ENCODE results near the gene PIM1. TPM values are rescaled to one million over a fixed set of nuclear protein-coding genes. Genes with fewer than 3 reads are reported as not detected.

Gene PIM1
- total RNA-seq, 1 donor from 2014 or later: 15.1 TPM

- no peak for DNase-seq (ENCODE audit: low spot score)
- Mint-ChIP-seq H3K36me3 (ENCODE audit: low read depth) (no peaks in the 10 kb centered on the region), H3K27me3 (ENCODE audit: low read depth) (no peaks in the 10 kb centered on the region), H3K4me1 (ENCODE audit: low read depth) (peaks cover 74% of the 10 kb centered on the region), H3K4me3 (ENCODE audit: unreplicated experiment) (no peak overlapping the region), H3K27ac (ENCODE audit: unreplicated experiment) (peak overlapping the region; percentile 98), H3K9me3 (ENCODE audit: low read depth) (no peaks in the 10 kb centered on the region)
- TF ChIP-seq CTCF (IDR thresholded peaks at IDR 0.05): no peak
Observed at GRCh38 chr6:37135835-37136694, 33.9 kb upstream of the PIM1 start.

- H3K4me1 Mint-ChIP-seq (ENCODE audit: low read depth): peaks cover 74% of the 10 kb centered on the region
- no peaks in the 10 kb centered on the region for H3K27me3 Mint-ChIP-seq (ENCODE audit: low read depth)
- no peaks in the 10 kb centered on the region for H3K9me3 Mint-ChIP-seq (ENCODE audit: low read depth)
- no peak for DNase-seq (ENCODE audit: low spot score)
- H3K4me3 Mint-ChIP-seq (ENCODE audit: unreplicated experiment): peak overlapping the region; percentile 64
- no peak for TF ChIP-seq CTCF (IDR thresholded peaks at IDR 0.05)
- no peaks in the 10 kb centered on the region for H3K36me3 Mint-ChIP-seq (ENCODE audit: low read depth)
- H3K27ac Mint-ChIP-seq (ENCODE audit: unreplicated experiment): peak overlapping the region; percentile 100
Observed at GRCh38 chr6:37136821-37137200, 33.1 kb upstream of the PIM1 start.

- H3K27me3 Mint-ChIP-seq (ENCODE audit: low read depth): no peaks in the 10 kb centered on the region
- no peaks in the 10 kb centered on the region for H3K36me3 Mint-ChIP-seq (ENCODE audit: low read depth)
- peak overlapping the region; percentile 64 for H3K4me3 Mint-ChIP-seq (ENCODE audit: unreplicated experiment)
- peaks cover 77% of the 10 kb centered on the region for H3K4me1 Mint-ChIP-seq (ENCODE audit: low read depth)
- H3K9me3 Mint-ChIP-seq (ENCODE audit: low read depth): no peaks in the 10 kb centered on the region
- no peak for TF ChIP-seq CTCF (IDR thresholded peaks at IDR 0.05)
- H3K27ac Mint-ChIP-seq (ENCODE audit: unreplicated experiment): peak overlapping the region; percentile 100
- no peak for DNase-seq (ENCODE audit: low spot score)
Observed at GRCh38 chr6:37137201-37138090, 32.5 kb upstream of the PIM1 start.

GRCh38 chr6:37138856-37139229, 31.1 kb upstream of the PIM1 start:
- no peak for DNase-seq (ENCODE audit: low spot score)
- no peak for TF ChIP-seq CTCF (IDR thresholded peaks at IDR 0.05)
- H3K9me3 Mint-ChIP-seq (ENCODE audit: low read depth): no peaks in the 10 kb centered on the region
- H3K4me1 Mint-ChIP-seq (ENCODE audit: low read depth): peaks cover 83% of the 10 kb centered on the region
- H3K4me3 Mint-ChIP-seq (ENCODE audit: unreplicated experiment): no peak overlapping the region
- no peaks in the 10 kb centered on the region for H3K36me3 Mint-ChIP-seq (ENCODE audit: low read depth)
- no peaks in the 10 kb centered on the region for H3K27me3 Mint-ChIP-seq (ENCODE audit: low read depth)
- peak overlapping the region; percentile 100 for H3K27ac Mint-ChIP-seq (ENCODE audit: unreplicated experiment)

GRCh38 chr6:37139230-37139962, 30.6 kb upstream of the PIM1 start:
- Mint-ChIP-seq H3K9me3 (ENCODE audit: low read depth) (no peaks in the 10 kb centered on the region), H3K27ac (ENCODE audit: unreplicated experiment) (no peak overlapping the region), H3K4me1 (ENCODE audit: low read depth) (peaks cover 83% of the 10 kb centered on the region), H3K4me3 (ENCODE audit: unreplicated experiment) (no peak overlapping the region), H3K27me3 (ENCODE audit: low read depth) (no peaks in the 10 kb centered on the region), H3K36me3 (ENCODE audit: low read depth) (no peaks in the 10 kb centered on the region)
- DNase-seq (ENCODE audit: low spot score): no peak
- no peak for TF ChIP-seq CTCF (IDR thresholded peaks at IDR 0.05)

Data from chondrocyte (in vitro differentiated cells).